ENCODE measurements around the gene SEMA5A.

DNA sequence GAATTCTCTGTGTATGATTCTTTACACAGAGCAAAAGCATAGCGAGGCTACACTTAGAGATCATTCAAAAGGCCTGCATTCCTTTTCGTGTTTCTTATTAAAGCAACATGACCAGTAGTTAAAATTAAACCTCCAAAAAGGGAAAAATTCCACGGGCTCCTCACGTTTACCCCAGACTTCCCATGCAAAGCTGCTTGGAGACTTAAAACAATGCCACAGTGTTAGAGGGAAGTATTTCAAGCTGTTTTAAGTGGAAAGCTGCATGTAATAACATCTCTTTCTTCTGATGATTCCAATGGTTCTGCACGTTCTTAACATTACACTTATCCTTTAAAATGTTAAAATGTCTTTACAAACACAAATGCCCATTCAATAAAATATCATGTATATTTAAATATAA, 405.2 kb downstream of the SEMA5A start:
- no peak for TF ChIP-seq EP300 (IDR thresholded peaks at IDR 0.05)
- TF ChIP-seq, protein P1, sequence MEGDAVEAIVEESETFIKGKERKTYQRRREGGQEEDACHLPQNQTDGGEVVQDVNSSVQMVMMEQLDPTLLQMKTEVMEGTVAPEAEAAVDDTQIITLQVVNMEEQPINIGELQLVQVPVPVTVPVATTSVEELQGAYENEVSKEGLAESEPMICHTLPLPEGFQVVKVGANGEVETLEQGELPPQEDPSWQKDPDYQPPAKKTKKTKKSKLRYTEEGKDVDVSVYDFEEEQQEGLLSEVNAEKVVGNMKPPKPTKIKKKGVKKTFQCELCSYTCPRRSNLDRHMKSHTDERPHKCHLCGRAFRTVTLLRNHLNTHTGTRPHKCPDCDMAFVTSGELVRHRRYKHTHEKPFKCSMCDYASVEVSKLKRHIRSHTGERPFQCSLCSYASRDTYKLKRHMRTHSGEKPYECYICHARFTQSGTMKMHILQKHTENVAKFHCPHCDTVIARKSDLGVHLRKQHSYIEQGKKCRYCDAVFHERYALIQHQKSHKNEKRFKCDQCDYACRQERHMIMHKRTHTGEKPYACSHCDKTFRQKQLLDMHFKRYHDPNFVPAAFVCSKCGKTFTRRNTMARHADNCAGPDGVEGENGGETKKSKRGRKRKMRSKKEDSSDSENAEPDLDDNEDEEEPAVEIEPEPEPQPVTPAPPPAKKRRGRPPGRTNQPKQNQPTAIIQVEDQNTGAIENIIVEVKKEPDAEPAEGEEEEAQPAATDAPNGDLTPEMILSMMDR (IDR thresholded peaks at IDR 0.05) = no peak
- TF ChIP-seq POLR2A (IDR thresholded peaks at IDR 0.05) = no peak
- no peak for TF ChIP-seq POLR2AphosphoS5 (IDR thresholded peaks at IDR 0.05)
